ENCODE results near the gene CSH1. TPM values are rescaled to one million over a fixed set of nuclear protein-coding genes. Genes with fewer than 3 reads are reported as not detected.
"Not testable (repeated sequence)": the region's sequence is repeated elsewhere in the genome, so short reads cannot be mapped to it uniquely, and the experiment has no call there.

Gene CSH1
- total RNA-seq, 1 experiment from 2014 or later = not detected

GRCh38 chr17:63869491-63870291 is 26.7 kb downstream of the CSH1 start:
- DNase-seq (ENCODE audit: low spot score) = not testable (repeated sequence)

GRCh38 chr17:63866625-63867024 is 29.7 kb downstream of the CSH1 start:
- DNase-seq (ENCODE audit: low spot score) = not testable (repeated sequence)

- DNase-seq (ENCODE audit: low spot score) = no peak
These were observed 37.1 kb downstream of the CSH1 start for GRCh38 chr17:63859257-63859656.

GRCh38 chr17:63856425-63856824 is 39.9 kb downstream of the CSH1 start:
- not testable (repeated sequence) for DNase-seq (ENCODE audit: low spot score)

GRCh38 chr17:63855185-63855584 is 41.2 kb downstream of the CSH1 start:
- DNase-seq (ENCODE audit: low spot score) = no peak

- no peak for DNase-seq (ENCODE audit: low spot score)
These were observed 41.7 kb downstream of the CSH1 start for GRCh38 chr17:63854709-63855108.

GRCh38 chr17:63853260-63853659 is 43.1 kb downstream of the CSH1 start:
- no peak for DNase-seq (ENCODE audit: low spot score)

- DNase-seq (ENCODE audit: low spot score) = no peak
These were observed 46.0 kb downstream of the CSH1 start for GRCh38 chr17:63850401-63850800.

GRCh38 chr17:63848834-63849689 is 47.3 kb downstream of the CSH1 start:
- no peak for DNase-seq (ENCODE audit: low spot score)

- no peak for DNase-seq (ENCODE audit: low spot score)
These were observed 48.7 kb downstream of the CSH1 start for GRCh38 chr17:63847525-63848249.

GRCh38 chr17:63845509-63845908 is 50.9 kb downstream of the CSH1 start:
- DNase-seq (ENCODE audit: low spot score) = no peak

Other genes with a start within 250 kb of the CSH1 start
- gene LIMD2, start 196.4 kb downstream of the CSH1 start, total RNA-seq (2014; rRNA removed; shearing (Covaris generic)) = 20.3 and 27.8 TPM in 2 replicates
- 18.5 and 19.9 TPM in 2 replicates for gene STRADA, start 154.8 kb downstream of the CSH1 start, total RNA-seq (2014; rRNA removed; shearing (Covaris generic))
- gene CCDC47, start 123.0 kb downstream of the CSH1 start, total RNA-seq (2014; rRNA removed; shearing (Covaris generic)) = 50.4 and 69.3 TPM in 2 replicates
- gene DDX42, start 122.4 kb downstream of the CSH1 start, total RNA-seq (2014; rRNA removed; shearing (Covaris generic)) = 21.0 and 30.5 TPM in 2 replicates
- 64.8 and 71.7 TPM in 2 replicates for gene PSMC5, start 69.1 kb downstream of the CSH1 start, total RNA-seq (2014; rRNA removed; shearing (Covaris generic))
- 95.5 and 124 TPM in 2 replicates for gene FTSJ3, start 68.9 kb downstream of the CSH1 start, total RNA-seq (2014; rRNA removed; shearing (Covaris generic))
- gene SMARCD2, start 53.9 kb downstream of the CSH1 start, total RNA-seq (2014; rRNA removed; shearing (Covaris generic)) = 86.3 and 152 TPM in 2 replicates
- gene CSH2, start 22.9 kb downstream of the CSH1 start, total RNA-seq (2014; rRNA removed; shearing (Covaris generic)) = not detected in 2 replicates
- not detected in 2 replicates for gene GH2, start 14.6 kb downstream of the CSH1 start, total RNA-seq (2014; rRNA removed; shearing (Covaris generic))
- not detected in 2 replicates for gene CSHL1, start 14.7 kb upstream of the CSH1 start, total RNA-seq (2014; rRNA removed; shearing (Covaris generic))
- not detected in 2 replicates for gene GH1, start 22.3 kb upstream of the CSH1 start, total RNA-seq (2014; rRNA removed; shearing (Covaris generic))
- gene CD79B, start 35.8 kb upstream of the CSH1 start, total RNA-seq (2014; rRNA removed; shearing (Covaris generic)) = 1.1 TPM in 1 of 2 replicates, not detected in the other
- 0.02 TPM in 2 replicates for gene SCN4A, start 76.3 kb upstream of the CSH1 start, total RNA-seq (2014; rRNA removed; shearing (Covaris generic))
- 0.27 and 2.3 TPM in 2 replicates for gene PRR29, start 101.8 kb upstream of the CSH1 start, total RNA-seq (2014; rRNA removed; shearing (Covaris generic))
- gene ICAM2, start 124.1 kb upstream of the CSH1 start, total RNA-seq (2014; rRNA removed; shearing (Covaris generic)) = 0.14 TPM in 1 of 2 replicates, not detected in the other
- gene ERN1, start 233.6 kb upstream of the CSH1 start, total RNA-seq (2014; rRNA removed; shearing (Covaris generic)) = 1.2 and 2.7 TPM in 2 replicates

Measured in H4 (cell line).